Spleen (tissue), 11 donors: ENCODE measurements around the gene AKIRIN2. TPM values are rescaled to one million over a fixed set of nuclear protein-coding genes. Genes with fewer than 3 reads are reported as not detected.
A peak's percentile ranks its signal among the peaks of the same experiment; 100 is the strongest.

ENCODE experiments used
- DNase-seq: peaks from one replicate; pipeline ENCODE4 v3.0.0-alpha.2; 2020
- H3K27ac ChIP-seq, 8 donors: fragments of 200-600 bp; sonication (generic) in 7 of 8; 1 replicate in 4 of 8; 2 replicates in 4 of 8; pipeline versions ENCODE4 v1.5.0 to v1.8.0; 2016 to 2021; ENCODE audit warnings: inconsistent platforms in 4 of 8, mild to moderate bottlenecking in 4 of 8, moderate library complexity in 1 of 8
- H3K27me3 ChIP-seq, 7 donors: fragments of 200-600 bp; sonication (generic) in 6 of 7; replicated peaks in 1 of 7; 1 replicate in 4 of 7; 2 replicates in 3 of 7; pipeline versions ENCODE4 v1.5.0 to v1.8.0; 2016 to 2021; ENCODE audit warnings: inconsistent platforms in 3 of 7, mild to moderate bottlenecking in 1 of 7
- H3K36me3 ChIP-seq, 6 donors: fragments of 200-600 bp; sonication (generic) in 5 of 6; 1 replicate in 4 of 6; 2 replicates in 2 of 6; pipeline versions ENCODE4 v1.5.0 to v1.8.0; 2016 to 2021; ENCODE audit warnings: inconsistent platforms in 2 of 6
- H3K4me1 ChIP-seq, 6 donors: fragments of 200-600 bp; sonication (generic) in 5 of 6; 1 replicate in 3 of 6; 2 replicates in 3 of 6; pipeline versions ENCODE4 v1.5.0 to v1.8.0; 2016 to 2021; ENCODE audit warnings: inconsistent platforms in 3 of 6
- H3K4me3 ChIP-seq, 8 donors: fragments of 200-600 bp; sonication (generic) in 7 of 8; 1 replicate in 4 of 8; 2 replicates in 4 of 8; pipeline versions ENCODE4 v1.5.0 to v1.8.0; 2016 to 2021; ENCODE audit warnings: inconsistent platforms in 4 of 8, mild to moderate bottlenecking in 4 of 8, moderate library complexity in 2 of 8
- H3K9me3 ChIP-seq, 8 donors: fragments of 200-600 bp; sonication (generic) in 7 of 8; 1 replicate in 4 of 8; 2 replicates in 4 of 8; pipeline versions ENCODE4 v1.5.0 to v1.8.0; 2016 to 2021; ENCODE audit warnings: inconsistent platforms in 4 of 8
- CTCF ChIP-seq, 11 experiments: fragments of 200-600 bp in 7 of 11; fragments of 450-650 bp in 4 of 11; sonication (generic) in 4 of 11; IDR thresholded peaks in 8 of 11; conservative IDR thresholded peaks in 3 of 11; 1 replicate in 7 of 11; 2 replicates in 4 of 11; pipeline versions ENCODE4 v1.4.0 to v1.8.0; 2016 to 2021; ENCODE audit warnings: antibody characterized with exemption in 11 of 11, inconsistent platforms in 4 of 11, mild to moderate bottlenecking in 1 of 11
- POLR2A ChIP-seq, 3 donors: fragments of 450-650 bp; IDR thresholded peaks; one replicate each; pipeline ENCODE4 v1.5.1; 2017; ENCODE audit warnings: antibody characterized with exemption in 3 of 3, mild to moderate bottlenecking in 1 of 3
- POLR2AphosphoS5 ChIP-seq, 3 donors: sonication (generic); formaldehyde crosslinking; IDR thresholded peaks; one replicate each; pipeline ENCODE4 v1.5.1; 2017; ENCODE audit warnings: antibody characterized with exemption in 3 of 3
- WGBS, 5 donors: extraction: QIAGEN DNeasy Blood & Tissue Kit in 3 of 5; methylation state at CpG; one replicate each; pipeline versions ENCODE4 v1.1.5 to v1.1.7; 2013 to 2018; 5-methylcytosine and 5-hydroxymethylcytosine counted together
- intact Hi-C: fragments of 100-400 bp; cut with DNase I; formaldehyde crosslinking; loops from one replicate; pipeline ENCODE4 v1.15.0; 2023; ENCODE audit warnings: low total_unique reads
- polyA plus RNA-seq, 3 donors: library from polyadenylated mRNA; stranded (reverse); fragments of 200-250 nt; gene quantifications; one replicate each; pipeline ENCODE4 v1.2.1, GENCODE V29; 2013
- total RNA-seq, 7 donors: library from RNA; depleted of rRNA in 3 of 7; stranded (reverse); fragments of >200 nt in 3 of 7; fragmentation: NEBNext Ultra II Directional in 4 of 7; extraction: Animal tissue kit (Norgen Biotek cat#: 25700) in 4 of 7; gene quantifications; one replicate each; pipeline versions ENCODE4 v1.1.0 to v1.2.1, GENCODE V29; 2016 to 2021
- donor health status: healthy with polysubstance abuse.
- donor health status: DM: no; HTN: no; CAD: no; lungs with moderate emphysema.
- donor health status: DM: no; HTN: no; CAD: no.
- donor health status: Bipolar disorder and iron deficiency.
- donor health status: healthy.
- donor health status: DM: no; HTN: no; CAD: no.
- donor health status: DM: yes; HTN: yes; CAD: no.

AKIRIN2 gene
- total and polyA plus RNA-seq, 10 donors = 35.1 to 106 (median 68.2) TPM

GRCh38 chr6:87656857-87657256 is 45.2 kb downstream of the AKIRIN2 start:
- no peak for TF ChIP-seq CTCF (IDR thresholded peaks at IDR 0.05 in 8 of 11, conservative IDR thresholded peaks at IDR 0.05 in 3 of 11)
- TF ChIP-seq POLR2A (IDR thresholded peaks at IDR 0.05) = no peak
- TF ChIP-seq POLR2AphosphoS5 (IDR thresholded peaks at IDR 0.05) = no peak
- intact Hi-C loops = no loop called here
- DNase-seq = no peak
- peaks cover 0 to 25% (median 9%) of the 10 kb centered on the region in 6 donors for H3K4me1 ChIP-seq
- peaks cover 0 to 43% (median 0%) of the 10 kb centered on the region in 6 donors for H3K36me3 ChIP-seq
- H3K27ac ChIP-seq = peak overlapping the region in 5 of 8 donors; percentile 23 to 55 (median 39)
- H3K27me3 ChIP-seq = no peaks in the 10 kb centered on the region
- no peaks in the 10 kb centered on the region for H3K9me3 ChIP-seq
- no peak overlapping the region for H3K4me3 ChIP-seq

GRCh38 chr6:87655824-87656223 is 46.2 kb downstream of the AKIRIN2 start:
- Histone ChIP-seq H3K4me3 (no peak overlapping the region), H3K4me1 (peaks cover 0 to 22% (median 9%) of the 10 kb centered on the region in 6 donors), H3K27ac (no peak overlapping the region), H3K27me3 (no peaks in the 10 kb centered on the region), H3K9me3 (no peaks in the 10 kb centered on the region), H3K36me3 (peaks cover 0 to 47% (median 0%) of the 10 kb centered on the region in 6 donors)
- no peak for TF ChIP-seq POLR2AphosphoS5 (IDR thresholded peaks at IDR 0.05)
- TF ChIP-seq CTCF (IDR thresholded peaks at IDR 0.05 in 8 of 11, conservative IDR thresholded peaks at IDR 0.05 in 3 of 11) = no peak
- TF ChIP-seq POLR2A (IDR thresholded peaks at IDR 0.05) = no peak
- no peak for DNase-seq
- intact Hi-C loops = no loop called here

GRCh38 chr6:87654875-87655454 is 47.1 kb downstream of the AKIRIN2 start:
- Histone ChIP-seq H3K4me3 (no peak overlapping the region), H3K36me3 (peaks cover 0 to 47% (median 0%) of the 10 kb centered on the region in 6 donors), H3K4me1 (peaks cover 0 to 16% (median 9%) of the 10 kb centered on the region in 6 donors), H3K27me3 (no peaks in the 10 kb centered on the region), H3K27ac (peak overlapping the region in 2 of 8 donors; percentile 0 to 21), H3K9me3 (no peaks in the 10 kb centered on the region)
- intact Hi-C loops = no loop called here
- no peak for DNase-seq
- 68 to 78% (median 74%) methylated on average over 2 of the region's 2 CpGs for WGBS, 5 donors
- TF ChIP-seq POLR2A (IDR thresholded peaks at IDR 0.05) = no peak
- no peak for TF ChIP-seq CTCF (IDR thresholded peaks at IDR 0.05 in 8 of 11, conservative IDR thresholded peaks at IDR 0.05 in 3 of 11)
- no peak for TF ChIP-seq POLR2AphosphoS5 (IDR thresholded peaks at IDR 0.05)

- peaks cover 0 to 16% (median 9%) of the 10 kb centered on the region in 6 donors for H3K4me1 ChIP-seq
- WGBS, 5 donors = 89 to 100% (median 97%) methylated on average over 1 of the region's 1 CpG
- peaks cover 0 to 50% (median 0%) of the 10 kb centered on the region in 6 donors for H3K36me3 ChIP-seq
- TF ChIP-seq POLR2AphosphoS5 (IDR thresholded peaks at IDR 0.05) = no peak
- TF ChIP-seq POLR2A (IDR thresholded peaks at IDR 0.05) = no peak
- no peak for TF ChIP-seq CTCF (IDR thresholded peaks at IDR 0.05 in 8 of 11, conservative IDR thresholded peaks at IDR 0.05 in 3 of 11)
- intact Hi-C loops = no loop called here
- no peak for DNase-seq
- H3K27ac ChIP-seq = no peak overlapping the region
- H3K9me3 ChIP-seq = no peaks in the 10 kb centered on the region
- no peak overlapping the region for H3K4me3 ChIP-seq
- H3K27me3 ChIP-seq = no peaks in the 10 kb centered on the region
Measured at GRCh38 chr6:87654122-87654521, 47.9 kb downstream of the AKIRIN2 start.
